Stimulated activated naive CD4-positive, alpha-beta T cell (primary cell): ENCODE results near the gene TBX2.
A peak's percentile ranks its signal among the peaks of the same experiment; 100 is the strongest.
"Not testable (repeated sequence)": the region's sequence is repeated elsewhere in the genome, so short reads cannot be mapped to it uniquely, and the experiment has no call there.

Source experiments
- DNase-seq, 6 experiments: peaks; one replicate each; lab custom pipeline; 2025; lab: John Stamatoyannopoulos, UW

The TBX2 gene

DNA sequence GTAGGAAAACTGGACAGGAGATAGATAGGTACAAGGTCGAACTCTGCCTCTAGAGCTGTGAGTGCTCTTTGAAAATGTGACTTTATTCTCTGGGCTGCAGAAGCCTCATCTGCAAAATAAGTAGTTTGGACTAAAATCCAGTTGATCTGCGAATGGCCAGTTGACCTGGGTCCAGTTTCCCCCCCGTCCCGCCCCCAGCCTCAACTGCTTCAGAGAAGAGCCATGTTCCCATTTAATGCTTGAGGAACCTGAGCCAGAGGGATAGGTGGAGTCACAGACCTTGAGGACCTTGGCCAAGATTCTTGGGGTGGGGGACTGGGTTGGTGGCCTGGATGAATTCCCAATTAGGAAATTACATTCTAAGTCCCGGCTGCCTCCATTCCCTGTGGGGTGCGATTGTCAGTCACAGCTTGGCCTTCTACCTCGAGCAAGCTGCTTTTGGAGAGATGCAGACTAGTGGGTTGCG is 14.1 kb downstream of the TBX2 start:
- no peak for DNase-seq

DNA sequence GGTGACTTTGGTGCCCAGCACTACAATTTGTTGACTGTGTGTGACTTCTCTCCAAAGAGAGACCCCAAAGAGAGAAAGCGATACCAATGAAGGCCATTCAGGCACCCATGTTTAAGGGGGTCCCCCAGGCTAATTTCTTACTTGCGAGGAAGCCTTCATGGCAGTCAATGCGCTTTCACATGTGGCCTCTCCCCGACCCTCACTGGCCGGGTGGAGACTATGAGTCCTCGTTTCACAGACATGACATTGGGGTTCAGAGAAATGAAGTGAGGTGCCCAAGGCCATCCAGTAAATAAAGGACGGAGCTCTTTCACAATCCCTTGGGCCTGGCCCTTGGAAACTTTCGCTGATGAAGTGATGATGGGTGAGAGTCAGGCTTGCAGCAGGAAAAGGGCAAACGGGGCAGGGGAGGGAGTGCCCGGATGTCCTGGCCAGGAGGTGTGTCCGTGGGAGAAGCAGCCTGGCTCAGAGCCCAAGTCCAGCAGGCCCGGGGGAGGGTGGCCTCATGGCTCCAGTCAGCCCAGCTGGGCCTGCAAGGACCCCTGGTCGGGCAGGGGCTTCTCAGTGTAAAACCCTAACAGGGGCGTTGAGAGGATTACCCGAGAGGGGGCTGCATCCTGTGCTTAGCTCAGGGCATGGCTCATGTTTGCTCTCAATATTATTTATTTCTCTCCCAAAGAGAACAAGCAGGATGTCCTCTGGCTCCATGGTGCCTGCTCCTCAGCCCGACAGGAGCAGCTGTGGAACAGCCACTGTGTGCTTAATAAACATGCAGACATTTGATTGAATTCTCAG is 14.7 kb downstream of the TBX2 start:
- DNase-seq, result no peak

- DNase-seq, result no peak
Measured at GRCh38 chr17:61414936-61415251, 15.3 kb downstream of the TBX2 start.

- no peak for DNase-seq
Measured at GRCh38 chr17:61415374-61416210, 15.9 kb downstream of the TBX2 start.

GRCh38 chr17:61416211-61416539 is 16.5 kb downstream of the TBX2 start:
- DNase-seq, result no peak

DNA sequence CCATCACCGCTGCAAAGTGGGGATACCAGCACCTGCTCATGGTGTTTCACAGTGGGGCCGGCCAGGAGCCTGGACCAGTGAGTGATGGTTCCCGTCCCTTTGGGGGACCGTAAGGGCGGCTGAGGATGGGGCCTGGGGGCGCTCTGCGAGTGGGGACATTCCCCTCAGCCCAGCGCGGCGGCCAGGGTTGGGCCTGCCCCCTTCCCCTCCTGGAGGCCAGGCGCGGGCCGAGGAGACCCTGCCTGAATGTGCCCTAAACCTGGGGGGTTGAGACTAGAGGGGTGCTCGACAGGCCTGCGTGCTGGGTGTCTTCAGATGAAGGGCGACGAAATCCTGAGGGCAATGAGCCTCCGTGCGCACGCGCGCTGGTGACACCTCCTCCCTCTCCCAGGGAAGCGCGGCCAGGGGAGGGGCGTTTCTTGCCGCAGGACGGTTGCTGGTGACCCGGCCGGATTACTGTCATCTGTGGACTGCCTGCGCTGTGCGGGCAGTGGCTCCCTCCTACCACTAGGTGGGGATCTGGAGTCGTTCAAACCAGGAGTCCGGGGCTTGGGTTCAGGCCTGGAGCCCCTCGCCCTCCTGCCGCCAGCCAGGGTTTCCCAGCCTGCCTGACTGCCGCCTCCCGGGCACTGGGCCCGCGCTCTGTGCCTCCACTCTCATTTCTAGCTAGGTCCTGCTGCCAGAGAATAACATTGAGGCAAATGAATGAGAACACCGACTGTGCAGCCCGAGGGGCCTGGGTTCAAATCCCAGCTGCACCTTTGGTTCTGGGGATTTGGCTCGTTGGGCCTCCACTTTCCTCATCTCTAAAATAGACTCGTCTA is 17.1 kb downstream of the TBX2 start:
- peak in 5 of 6 experiments; percentile 12 to 43 (median 41) for DNase-seq

DNA sequence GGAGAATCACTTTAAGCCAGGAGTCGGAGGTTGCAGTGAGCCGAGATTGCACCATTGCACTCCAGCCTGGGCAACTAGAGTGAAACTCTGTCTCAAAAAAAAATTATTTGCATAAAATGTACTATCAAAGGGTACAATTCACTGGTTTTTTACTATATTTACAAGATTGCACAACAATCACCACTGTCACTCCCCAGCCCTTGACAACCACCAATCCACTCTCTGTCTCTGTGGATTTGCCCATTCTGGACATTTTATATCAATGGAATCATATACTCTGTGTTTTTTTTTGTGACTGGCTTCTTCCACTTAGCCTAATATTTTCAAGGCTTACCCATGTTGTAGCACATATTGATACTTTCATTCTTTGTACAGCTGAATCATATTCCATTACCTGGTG is 18.8 kb downstream of the TBX2 start:
- no peak for DNase-seq

- no peak for DNase-seq
Measured at GRCh38 chr17:61419496-61420046, 19.9 kb downstream of the TBX2 start.

- no peak for DNase-seq
Measured at GRCh38 chr17:61420052-61420451, 20.4 kb downstream of the TBX2 start.

GRCh38 chr17:61420745-61421398 is 21.2 kb downstream of the TBX2 start:
- no peak for DNase-seq

GRCh38 chr17:61421460-61421859 is 21.8 kb downstream of the TBX2 start:
- DNase-seq, result no peak

- DNase-seq, result no peak
Measured at GRCh38 chr17:61422116-61422799, 22.6 kb downstream of the TBX2 start.

DNA sequence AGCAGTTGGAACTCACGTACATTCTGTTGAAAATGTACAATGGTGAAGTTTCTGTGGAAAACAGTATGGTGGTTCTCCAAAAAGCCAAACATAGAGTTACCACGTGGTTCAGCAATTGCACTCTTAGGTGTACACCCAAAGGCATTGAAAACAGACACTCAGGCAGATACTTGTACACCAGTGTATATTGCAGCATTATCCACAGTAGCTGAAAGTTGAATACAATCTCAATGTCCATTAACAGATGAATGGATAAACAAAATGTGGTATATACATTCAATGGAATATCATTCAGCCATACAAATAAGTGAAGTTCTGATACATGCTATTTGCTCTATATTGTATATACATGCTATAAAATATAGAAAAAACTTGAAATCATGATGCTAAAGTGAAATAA is 23.2 kb downstream of the TBX2 start:
- DNase-seq, result no peak

DNA sequence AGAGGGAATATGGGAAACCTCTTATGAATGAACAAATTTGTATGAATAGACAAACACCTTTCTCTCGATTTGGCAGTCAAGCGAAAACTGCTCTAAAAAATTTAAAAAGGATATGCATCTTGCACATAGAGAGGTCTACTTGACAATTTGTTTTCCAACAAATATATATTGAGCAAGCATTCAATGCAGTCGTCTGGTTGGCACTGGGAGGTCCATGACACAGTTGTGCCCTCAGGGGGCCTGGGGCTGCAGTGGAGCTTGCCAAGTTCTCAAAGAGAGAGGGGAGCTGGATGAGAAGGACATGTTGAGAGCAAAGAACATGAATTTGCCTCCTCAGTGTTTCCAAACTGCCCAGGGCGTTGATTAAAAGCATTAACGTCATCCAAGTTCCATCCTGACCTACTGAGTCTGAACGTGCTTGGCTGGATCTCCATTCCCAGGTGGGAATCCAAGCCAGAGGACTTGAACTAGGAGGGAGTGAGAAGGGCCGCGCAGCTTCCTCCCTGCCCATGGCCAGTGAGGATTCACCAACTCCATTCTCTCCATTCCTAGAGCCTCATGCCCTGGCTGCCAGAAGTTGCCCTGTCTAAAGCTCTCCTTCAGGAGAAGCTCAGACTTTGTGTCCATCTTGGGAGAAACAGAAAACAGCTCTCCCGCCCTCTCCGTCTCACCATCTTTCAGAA is 24.5 kb downstream of the TBX2 start:
- no peak for DNase-seq

DNA sequence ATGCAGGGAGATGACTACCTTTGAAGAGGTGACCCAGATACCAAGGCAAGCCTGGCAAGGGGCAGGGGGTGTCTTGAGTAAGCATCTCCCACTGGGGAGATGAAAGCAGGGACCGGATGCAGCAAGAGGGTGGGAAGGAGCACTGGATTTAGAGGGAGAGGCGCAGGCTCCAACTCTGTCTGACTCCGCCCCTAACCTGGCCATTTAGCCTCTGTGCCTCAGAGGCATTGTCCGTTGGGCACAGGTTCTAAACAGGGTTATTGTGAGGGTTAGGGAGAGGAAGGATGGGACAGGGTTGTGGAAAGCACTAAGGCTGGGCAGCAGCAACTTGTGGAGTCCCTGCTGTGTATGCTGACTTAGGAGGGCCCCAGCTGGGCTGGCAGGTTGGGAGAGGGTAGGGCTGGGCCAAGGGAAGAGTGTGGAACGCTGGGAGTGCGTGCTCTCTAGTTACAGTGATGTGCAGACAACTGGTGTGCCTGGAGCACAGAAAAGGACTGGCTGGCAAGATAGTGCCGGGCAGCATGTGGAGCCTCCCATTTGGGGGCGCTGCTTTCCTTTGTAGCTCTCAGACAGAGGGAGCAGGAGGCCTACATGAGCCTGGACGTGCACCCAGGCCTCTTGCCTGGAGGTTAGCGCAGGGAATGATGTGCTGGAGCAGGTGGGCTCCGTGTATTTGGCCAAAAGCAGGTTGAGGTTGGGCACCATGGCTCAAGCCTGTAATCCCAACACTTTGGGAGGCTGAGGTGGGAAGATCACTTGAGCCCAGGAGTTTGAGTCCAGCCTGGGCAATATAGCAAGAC is 26.2 kb downstream of the TBX2 start:
- DNase-seq, result no peak

GRCh38 chr17:61426482-61427304 is 27.1 kb downstream of the TBX2 start:
- DNase-seq, result no peak

DNA sequence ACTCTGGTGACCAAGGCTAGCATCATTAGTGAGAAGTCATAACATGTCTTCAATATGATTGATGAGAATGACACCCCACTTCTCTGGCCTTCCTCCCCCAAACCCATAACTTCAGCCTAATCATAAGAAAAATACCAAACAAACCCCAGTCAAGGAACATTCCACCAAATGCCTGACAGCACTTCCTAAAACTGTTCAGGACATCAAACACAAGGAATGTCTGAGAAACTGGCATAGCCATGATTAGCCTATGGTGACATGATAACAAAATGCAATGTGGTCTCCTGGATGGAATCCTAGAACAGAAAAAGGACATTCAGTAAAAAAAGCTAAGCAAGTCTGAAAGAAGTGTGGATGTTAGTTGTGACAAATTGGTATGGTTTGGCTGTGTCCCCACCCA is 27.9 kb downstream of the TBX2 start:
- no peak for DNase-seq

DNA sequence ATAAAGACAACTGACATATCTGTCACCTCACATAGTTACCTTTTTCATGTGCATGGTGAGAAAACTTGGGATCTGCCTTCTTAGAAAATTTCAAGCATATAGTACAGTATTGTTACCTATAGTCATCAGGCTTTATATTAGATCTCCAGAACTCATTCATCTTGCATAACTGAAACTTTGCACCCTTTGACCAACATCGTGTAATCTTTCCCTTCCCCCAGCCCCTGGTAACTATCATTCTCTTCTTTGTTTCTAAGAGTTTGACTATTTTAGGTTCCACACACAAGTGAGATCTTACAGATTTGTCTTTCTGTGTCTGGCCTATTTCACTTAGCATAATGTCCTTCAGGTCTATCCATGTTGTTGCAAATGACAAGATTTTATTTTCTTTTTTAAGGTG is 29.6 kb downstream of the TBX2 start:
- no peak for DNase-seq

DNA sequence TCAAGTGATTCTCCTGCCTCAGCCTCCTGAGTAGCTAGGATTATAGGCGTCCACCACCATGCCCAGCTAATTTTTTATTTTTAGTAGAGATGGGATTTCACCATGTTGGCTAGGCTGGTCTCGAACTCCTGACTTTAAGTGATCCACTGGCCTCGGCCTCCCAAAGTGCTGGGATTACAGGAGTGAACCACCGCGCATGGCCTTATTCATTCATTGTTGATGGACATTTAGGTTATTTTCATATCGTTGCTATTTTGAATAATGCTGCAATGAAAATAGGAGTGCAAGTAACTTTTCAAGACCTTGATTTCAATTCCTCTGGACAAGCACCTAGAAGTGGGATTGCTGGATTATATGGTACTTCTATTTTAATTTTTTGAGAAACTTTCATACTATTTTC is 30.2 kb downstream of the TBX2 start:
- not testable (repeated sequence) for DNase-seq
